IPS-18a (cell line): ENCODE data around the gene PCDHGA7.
"Not testable (repeated sequence)": the region's sequence is repeated elsewhere in the genome, so short reads cannot be mapped to it uniquely, and the experiment has no call there.

ENCODE experiments used
- H3K27ac ChIP-seq: one replicate; pipeline ENCODE4 v1.5.1; 2013; ENCODE audit warnings: low read length
- H3K27me3 ChIP-seq: one replicate; pipeline ENCODE4 v1.6.1; 2013; ENCODE audit warnings: mild to moderate bottlenecking, low read length; ENCODE audit not compliant: control insufficient read depth, insufficient read depth
- H3K36me3 ChIP-seq: one replicate; pipeline ENCODE4 v1.6.1; 2013; ENCODE audit warnings: low read depth, low read length; ENCODE audit not compliant: control insufficient read depth
- H3K4me1 ChIP-seq: one replicate; pipeline ENCODE4 v1.6.1; 2013; ENCODE audit warnings: low read depth, low read length; ENCODE audit not compliant: control insufficient read depth
- H3K4me3 ChIP-seq: one replicate; pipeline ENCODE4 v1.5.1; 2013; ENCODE audit warnings: low read length
- H3K9ac ChIP-seq: one replicate; pipeline ENCODE4 v1.6.1; 2013; ENCODE audit warnings: mild to moderate bottlenecking, low read length, moderate library complexity
- H3K9me3 ChIP-seq: one replicate; pipeline ENCODE4 v1.6.1; 2013; ENCODE audit warnings: low read depth, low read length; ENCODE audit not compliant: control insufficient read depth

PCDHGA7 gene

DNA sequence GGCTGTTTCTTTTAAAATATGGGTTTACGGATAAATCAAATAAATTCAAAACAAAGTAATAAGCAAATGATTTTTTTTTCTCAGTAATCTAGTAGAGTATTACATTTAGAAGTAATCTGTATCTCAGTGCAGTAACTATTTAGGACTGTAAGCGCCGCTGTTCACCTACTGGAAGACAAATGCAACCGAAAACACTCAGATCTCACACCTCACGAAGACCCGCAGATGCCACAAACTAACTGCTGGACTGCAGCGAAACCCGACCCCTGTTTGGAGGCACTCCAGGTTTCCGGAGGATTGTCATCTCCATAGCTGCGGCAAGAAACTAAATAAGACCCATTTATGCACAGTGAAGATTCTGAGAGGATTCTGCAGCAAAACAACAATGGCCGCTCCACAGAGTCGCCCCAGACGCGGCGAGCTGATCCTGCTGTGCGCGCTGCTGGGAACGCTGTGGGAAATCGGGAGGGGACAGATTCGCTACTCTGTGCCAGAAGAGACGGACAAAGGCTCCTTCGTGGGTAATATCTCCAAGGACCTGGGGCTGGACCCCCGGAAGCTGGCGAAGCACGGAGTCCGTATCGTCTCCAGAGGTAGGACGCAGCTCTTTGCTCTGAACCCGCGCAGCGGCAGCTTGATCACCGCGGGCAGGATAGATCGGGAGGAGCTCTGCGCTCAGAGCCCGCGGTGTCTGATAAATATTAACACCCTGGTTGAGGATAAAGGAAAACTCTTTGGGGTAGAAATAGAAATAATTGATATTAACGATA lies 10.1 kb downstream of the PCDHGA7 start, which contains the start of gene PCDHGA8:
TSS of gene PCDHGA8 (plus strand) at position 205 of the 770 bp plus-strand sequence. CDS start at position 386, 181 bp downstream.
- no peaks in the 10 kb centered on the region for H3K27me3 ChIP-seq
- H3K36me3 ChIP-seq = no peaks in the 10 kb centered on the region
- no peak within 1 kb of the TSS for H3K4me3 ChIP-seq
- peaks cover 34% of the 10 kb centered on the region for H3K9me3 ChIP-seq
- H3K9ac ChIP-seq = no peak within 1 kb of the TSS
- no peaks in the 10 kb centered on the region for H3K4me1 ChIP-seq
- H3K27ac ChIP-seq = no peak within 1 kb of the TSS

GRCh38 chr5:141393267-141393666 lies 10.7 kb downstream of the PCDHGA7 start:
- Histone ChIP-seq H3K27ac (no peak overlapping the region), H3K4me1 (no peaks in the 10 kb centered on the region), H3K27me3 (no peaks in the 10 kb centered on the region), H3K36me3 (no peaks in the 10 kb centered on the region), H3K4me3 (no peak overlapping the region), H3K9me3 (peaks cover 33% of the 10 kb centered on the region), H3K9ac (no peak overlapping the region)

- not testable (repeated sequence) for H3K27me3 ChIP-seq, H3K36me3 ChIP-seq, H3K4me1 ChIP-seq, H3K27ac ChIP-seq, H3K4me3 ChIP-seq, H3K9ac ChIP-seq
- H3K9me3 ChIP-seq = peaks cover 34% of the 10 kb centered on the region
Measured at GRCh38 chr5:141394401-141395187, 12.1 kb downstream of the PCDHGA7 start.

GRCh38 chr5:141397756-141398551 lies 15.4 kb downstream of the PCDHGA7 start, which contains the start of gene PCDHGB5:
Gene PCDHGB5, plus strand, starts transcription at chr5:141397947. Its CDS starts 181 bp downstream, at chr5:141398128.
- H3K27ac ChIP-seq, H3K36me3 ChIP-seq, H3K27me3 ChIP-seq, H3K4me1 ChIP-seq, H3K4me3 ChIP-seq, H3K9ac ChIP-seq: not testable (repeated sequence)
- H3K9me3 ChIP-seq = peaks cover 24% of the 10 kb centered on the region

DNA sequence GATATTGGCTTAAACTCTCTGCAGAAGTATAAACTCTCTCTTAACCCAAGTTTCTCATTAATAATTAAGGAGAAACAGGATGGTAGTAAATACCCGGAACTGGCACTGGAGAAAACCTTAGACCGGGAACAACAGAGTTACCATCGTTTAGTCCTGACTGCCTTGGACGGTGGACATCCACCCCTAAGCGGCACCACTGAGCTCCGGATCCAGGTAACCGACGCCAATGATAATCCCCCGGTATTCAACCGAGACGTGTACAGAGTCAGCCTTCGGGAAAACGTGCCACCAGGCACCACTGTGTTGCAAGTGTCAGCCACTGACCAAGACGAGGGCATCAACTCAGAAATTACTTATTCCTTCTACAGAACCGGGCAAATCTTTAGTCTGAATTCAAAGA lies 16.1 kb downstream of the PCDHGA7 start:
- peaks cover 24% of the 10 kb centered on the region for H3K9me3 ChIP-seq
- H3K27me3 ChIP-seq = no peaks in the 10 kb centered on the region
- no peak overlapping the region for H3K9ac ChIP-seq
- no peaks in the 10 kb centered on the region for H3K36me3 ChIP-seq
- H3K4me3 ChIP-seq = no peak overlapping the region
- H3K4me1 ChIP-seq = no peaks in the 10 kb centered on the region
- no peak overlapping the region for H3K27ac ChIP-seq

- no peak overlapping the region for H3K27ac ChIP-seq
- no peak overlapping the region for H3K9ac ChIP-seq
- peaks cover 19% of the 10 kb centered on the region for H3K9me3 ChIP-seq
- no peak overlapping the region for H3K4me3 ChIP-seq
- no peaks in the 10 kb centered on the region for H3K27me3 ChIP-seq
- H3K36me3 ChIP-seq = no peaks in the 10 kb centered on the region
- H3K4me1 ChIP-seq = no peaks in the 10 kb centered on the region
Measured at GRCh38 chr5:141399555-141400258, 17.2 kb downstream of the PCDHGA7 start.

DNA sequence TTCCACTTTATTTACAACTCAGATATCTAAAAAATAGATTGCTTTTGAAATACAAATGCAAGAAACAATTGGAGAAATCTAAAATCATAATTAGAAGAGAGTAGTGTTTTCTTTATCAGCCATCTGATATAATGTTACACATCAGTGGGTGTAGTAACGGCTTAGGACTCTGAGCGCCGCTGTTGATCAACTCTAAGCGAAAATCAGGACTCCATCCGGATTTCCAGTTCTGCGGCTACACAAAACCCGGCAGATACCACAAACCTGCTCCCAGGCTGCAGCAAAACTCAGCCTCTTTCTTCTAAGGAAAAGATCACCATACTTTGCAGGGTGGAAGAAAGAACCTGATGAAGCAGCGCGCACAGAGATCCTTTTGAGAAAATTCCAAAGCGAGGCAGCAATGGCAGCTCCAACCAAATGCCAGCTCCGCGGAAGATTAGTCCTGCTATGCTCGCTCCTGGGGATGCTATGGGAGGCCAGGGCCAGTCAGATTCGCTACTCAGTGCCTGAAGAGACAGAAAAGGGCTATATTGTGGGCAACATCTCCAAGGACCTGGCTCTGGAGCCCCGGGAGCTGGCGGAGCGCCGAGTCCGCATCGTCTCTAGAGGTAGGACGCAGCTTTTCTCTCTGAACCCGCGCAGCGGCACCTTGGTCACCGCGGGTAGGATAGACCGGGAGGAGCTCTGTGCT lies 20.2 kb downstream of the PCDHGA7 start, which contains the start of gene PCDHGA9:
TSS of gene PCDHGA9 (plus strand) at position 226 of the 691 bp plus-strand sequence. CDS start at position 401, 175 bp downstream.
- Histone ChIP-seq H3K27me3 (no peaks in the 10 kb centered on the region), H3K36me3 (no peaks in the 10 kb centered on the region), H3K27ac (no peak within 1 kb of the TSS), H3K4me3 (no peak within 1 kb of the TSS), H3K9me3 (peaks cover 14% of the 10 kb centered on the region), H3K4me1 (no peaks in the 10 kb centered on the region), H3K9ac (no peak within 1 kb of the TSS)

- Histone ChIP-seq H3K4me3 (no peak overlapping the region), H3K4me1 (no peaks in the 10 kb centered on the region), H3K27ac (no peak overlapping the region), H3K9ac (no peak overlapping the region), H3K36me3 (no peaks in the 10 kb centered on the region), H3K9me3 (peaks cover 14% of the 10 kb centered on the region), H3K27me3 (no peaks in the 10 kb centered on the region)
Measured at GRCh38 chr5:141403387-141403786, 20.8 kb downstream of the PCDHGA7 start.

DNA sequence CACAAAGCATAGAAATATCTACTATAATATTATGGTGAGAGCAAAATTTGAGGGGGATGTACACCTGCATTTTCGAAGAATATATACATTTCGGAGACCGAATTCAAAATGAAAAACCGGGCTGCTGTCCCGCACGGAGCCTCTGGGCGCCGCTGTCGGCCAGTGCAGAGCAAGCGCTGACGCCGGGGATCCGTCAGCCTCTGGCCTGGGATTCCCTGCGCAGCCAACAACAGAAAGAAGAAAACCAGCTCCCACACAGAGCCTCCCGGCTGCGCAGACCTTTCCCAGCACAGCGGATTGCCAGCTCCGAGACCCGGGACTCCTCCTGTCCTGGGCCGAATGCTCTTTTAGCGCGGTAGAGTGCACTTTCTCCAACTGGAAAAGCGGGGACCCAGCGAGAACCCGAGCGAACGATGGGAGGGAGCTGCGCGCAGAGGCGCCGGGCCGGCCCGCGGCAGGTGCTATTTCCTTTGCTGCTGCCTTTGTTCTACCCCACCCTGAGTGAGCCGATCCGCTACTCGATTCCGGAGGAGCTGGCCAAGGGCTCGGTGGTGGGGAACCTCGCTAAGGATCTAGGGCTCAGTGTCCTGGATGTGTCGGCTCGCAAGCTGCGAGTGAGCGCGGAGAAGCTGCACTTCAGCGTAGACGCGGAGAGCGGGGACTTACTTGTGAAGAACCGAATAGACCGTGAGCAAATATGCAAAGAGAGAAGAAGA lies 25.4 kb downstream of the PCDHGA7 start, which contains the start of gene PCDHGB6:
TSS of gene PCDHGB6 (plus strand) at position 232 of the 716 bp plus-strand sequence. CDS start at position 414, 182 bp downstream.
- not testable (repeated sequence) for H3K36me3 ChIP-seq, H3K9me3 ChIP-seq, H3K27ac ChIP-seq, H3K4me1 ChIP-seq
- peaks cover 11% of the 10 kb centered on the region for H3K27me3 ChIP-seq
- peak within 1 kb of the TSS; percentile 71 for H3K4me3 ChIP-seq
- peak within 1 kb of the TSS; percentile 69 for H3K9ac ChIP-seq
